Esophagus muscularis mucosa (tissue), 4 donors: ENCODE data around the gene ATF7IP2. TPM values are rescaled to one million over a fixed set of nuclear protein-coding genes. Genes with fewer than 3 reads are reported as not detected.

ENCODE experiments used
- DNase-seq: peaks from one replicate; pipeline ENCODE4 v3.0.0-alpha.2; 2017; ENCODE audit errors: extremely low spot score
- H3K27ac ChIP-seq, 4 donors: fragments of 200-600 bp; sonication (generic); replicated peaks in 1 of 4; 1 replicate in 3 of 4; 2 replicates in 1 of 4; pipeline ENCODE4 v1.5.1; 2016 to 2019; ENCODE audit warnings: mild to moderate bottlenecking in 1 of 4
- H3K27me3 ChIP-seq, 4 donors: fragments of 200-600 bp; sonication (generic); one replicate each; pipeline versions ENCODE4 v1.5.1 to v1.6.0; 2016 to 2019
- H3K36me3 ChIP-seq, 4 donors: fragments of 200-600 bp; sonication (generic); one replicate each; pipeline ENCODE4 v1.5.1; 2016 to 2019
- H3K4me1 ChIP-seq, 4 donors: fragments of 200-600 bp; sonication (generic); one replicate each; pipeline ENCODE4 v1.5.1; 2016 to 2019
- H3K4me3 ChIP-seq, 4 donors: fragments of 200-600 bp; sonication (generic); 1 replicate in 2 of 4; 2 replicates in 2 of 4; pipeline ENCODE4 v1.5.1; 2016 to 2019; ENCODE audit warnings: mild to moderate bottlenecking in 4 of 4, moderate library complexity in 1 of 4
- H3K9me3 ChIP-seq, 4 donors: fragments of 200-600 bp; sonication (generic); 1 replicate in 3 of 4; 2 replicates in 1 of 4; pipeline ENCODE4 v1.5.1; 2016 to 2019
- CTCF ChIP-seq, 3 experiments: fragments of 200-600 bp in 2 of 3; fragments of 450-650 bp in 1 of 3; sonication (generic) in 2 of 3; IDR thresholded peaks; one replicate each; pipeline ENCODE4 v1.5.1; 2017 to 2019; ENCODE audit warnings: antibody characterized with exemption in 3 of 3, mild to moderate bottlenecking in 2 of 3, moderate library complexity in 1 of 3
- EP300 ChIP-seq: sonication (generic); formaldehyde crosslinking; IDR thresholded peaks from one replicate; pipeline ENCODE4 v1.6.1; 2017; ENCODE audit warnings: antibody characterized with exemption
- POLR2A ChIP-seq: fragments of 450-650 bp; IDR thresholded peaks from one replicate; pipeline ENCODE4 v1.6.1; 2017; ENCODE audit warnings: antibody characterized with exemption, moderate library complexity, mild to moderate bottlenecking, low read depth
- POLR2AphosphoS5 ChIP-seq, 2 donors: sonication (generic); formaldehyde crosslinking; IDR thresholded peaks; one replicate each; pipeline ENCODE4 v1.6.1; 2017; ENCODE audit warnings: antibody characterized with exemption in 2 of 2
- WGBS: methylation state at CpG from one replicate; pipeline ENCODE4 v1.1.5; 2018; 5-methylcytosine and 5-hydroxymethylcytosine counted together
- intact Hi-C: fragments of 100-400 bp; cut with DNase I; formaldehyde crosslinking; loops from one replicate; pipeline ENCODE4 v1.15.1; 2023
- total RNA-seq, 4 donors: library from RNA; depleted of rRNA; stranded (reverse); fragments of >200 nt; gene quantifications; one replicate each; pipeline versions ENCODE4 v1.1.0 to v1.2.1, GENCODE V29; 2016

Gene ATF7IP2
- total RNA-seq, 4 donors from 2014 or later, result 4.1 to 8.3 (median 6.3) TPM

- WGBS, result 37% methylated on average over 6 of the region's 6 CpGs
- peak overlapping the region in 2 of 4 donors; percentile 49 to 58 for H3K27ac ChIP-seq
- no peak for DNase-seq
Measured at GRCh38 chr16:10514369-10515055, 128.7 kb downstream of the ATF7IP2 start.

GRCh38 chr16:10517868-10518267 is 132.0 kb downstream of the ATF7IP2 start:
- H3K27me3 ChIP-seq, result no peaks in the 10 kb centered on the region
- H3K27ac ChIP-seq, result no peak overlapping the region
- DNase-seq, result no peak
- H3K4me3 ChIP-seq, result no peak overlapping the region
- H3K9me3 ChIP-seq, result no peaks in the 10 kb centered on the region
- 89% methylated on average over 5 of the region's 5 CpGs for WGBS
- H3K4me1 ChIP-seq, result peaks cover 14 to 20% (median 14%) of the 10 kb centered on the region in 4 donors
- intact Hi-C loops, result loop anchor here (5.0 kb wide), 1 partner anchor 59 kb away; no protein-coding TSS in a partner anchor
- H3K36me3 ChIP-seq, result peaks cover 0 to 8% (median 0%) of the 10 kb centered on the region in 4 donors
- TF ChIP-seq POLR2AphosphoS5 (IDR thresholded peaks at IDR 0.05) (no peak), EP300 (no peak), CTCF (IDR thresholded peaks at IDR 0.05) (no peak), POLR2A (no peak)

More at GRCh38 chr16:10514369-10515055, 128.7 kb downstream of the ATF7IP2 start:
- Histone ChIP-seq H3K4me1 (peaks cover 14 to 15% (median 14%) of the 10 kb centered on the region in 4 donors), H3K4me3 (no peak overlapping the region), H3K27me3 (no peaks in the 10 kb centered on the region), H3K36me3 (peaks cover 0 to 7% (median 0%) of the 10 kb centered on the region in 4 donors), H3K9me3 (no peaks in the 10 kb centered on the region)
- intact Hi-C loops, result loop anchor here (5.0 kb wide), 2 partner anchors 63 to 403 kb away; no protein-coding TSS in a partner anchor
- TF ChIP-seq POLR2AphosphoS5 (IDR thresholded peaks at IDR 0.05) (peak in 1 of 2 donors; percentile 62), EP300 (no peak), CTCF (IDR thresholded peaks at IDR 0.05) (peak; percentile 56 to 71 (median 62))

GRCh38 chr16:10518479-10519041 is 132.7 kb downstream of the ATF7IP2 start:
- H3K4me3 ChIP-seq, result no peak overlapping the region
- peaks cover 0 to 11% (median 3%) of the 10 kb centered on the region in 4 donors for H3K36me3 ChIP-seq
- TF ChIP-seq POLR2AphosphoS5 (IDR thresholded peaks at IDR 0.05) (no peak), EP300 (no peak), CTCF (IDR thresholded peaks at IDR 0.05) (no peak), POLR2A (no peak)
- no peaks in the 10 kb centered on the region for H3K9me3 ChIP-seq
- no peak overlapping the region for H3K27ac ChIP-seq
- intact Hi-C loops, result loop anchor here (5.0 kb wide), 1 partner anchor 59 kb away; no protein-coding TSS in a partner anchor
- H3K4me1 ChIP-seq, result peaks cover 14 to 20% (median 14%) of the 10 kb centered on the region in 4 donors
- DNase-seq, result no peak
- no peaks in the 10 kb centered on the region for H3K27me3 ChIP-seq
- WGBS, result 76% methylated on average over 7 of the region's 7 CpGs

- Histone ChIP-seq H3K27ac (no peak overlapping the region), H3K36me3 (peaks cover 0 to 18% (median 7%) of the 10 kb centered on the region in 4 donors), H3K4me1 (peaks cover 11 to 18% (median 12%) of the 10 kb centered on the region in 4 donors), H3K9me3 (no peaks in the 10 kb centered on the region), H3K4me3 (no peak overlapping the region), H3K27me3 (no peaks in the 10 kb centered on the region)
- WGBS, result 67% methylated on average over 1 of the region's 1 CpG
- intact Hi-C loops, result loop anchor here (5.0 kb wide), 1 partner anchor 58 kb away; no protein-coding TSS in a partner anchor
- TF ChIP-seq POLR2AphosphoS5 (IDR thresholded peaks at IDR 0.05) (no peak), POLR2A (no peak), EP300 (no peak)
- DNase-seq, result no peak
Measured at GRCh38 chr16:10519297-10519696, 133.4 kb downstream of the ATF7IP2 start.
